H1 (cell line): ENCODE data around the gene CPT2. TPM values are rescaled to one million over a fixed set of nuclear protein-coding genes. Genes with fewer than 3 reads are reported as not detected.
"Not testable (repeated sequence)": the region's sequence is repeated elsewhere in the genome, so short reads cannot be mapped to it uniquely, and the experiment has no call there.

Experiments used
- CTCF ChIA-PET: fragments of 300-600 bp; sonication (Branson Sonifier 250); formaldehyde crosslinking; loops from one replicate; lab custom pipeline; 2021; ENCODE audit not compliant: partially characterized antibody; lab: Charles Lee
- POLR2A ChIA-PET: fragments of 300-600 bp; sonication (Branson Sonifier 250); formaldehyde crosslinking; loops from one replicate; lab custom pipeline; 2021; ENCODE audit warnings: inconsistent platforms; ENCODE audit not compliant: partially characterized antibody; lab: Charles Lee
- DNase-seq, 2 experiments: peaks; one replicate each; pipeline versions ENCODE4 v3.0.0 to v3.0.0-alpha.2; 2010 to 2022; ENCODE audit warnings: low spot score in 2 of 2, low read depth in 1 of 2, mixed read lengths in 1 of 2
- FAIRE-seq: peaks from 2 replicates; lab custom pipeline; 2011; peaks lifted over from hg19 to GRCh38; lab: Jason Lieb, UNC
- H2AFZ ChIP-seq: 2 replicates; pipeline ENCODE4 v1.8.1; 2012; ENCODE audit warnings: low read length, inconsistent platforms
- H2AK5ac ChIP-seq: 2 replicates; pipeline ENCODE4 v1.6.1; 2013; ENCODE audit warnings: low read depth, low read length
- H2BK120ac ChIP-seq: replicated peaks from 2 replicates; pipeline ENCODE3; 2013; ENCODE audit warnings: low read depth, low read length, inconsistent platforms
- H2BK12ac ChIP-seq: 2 replicates; pipeline ENCODE4 v1.6.1; 2013; ENCODE audit warnings: low read depth, low read length
- H2BK15ac ChIP-seq: 2 replicates; pipeline ENCODE4 v1.6.1; 2013; ENCODE audit warnings: low read length
- H2BK20ac ChIP-seq: 2 replicates; pipeline ENCODE4 v1.6.1; 2013; ENCODE audit warnings: low read length
- H2BK5ac ChIP-seq: 2 replicates; pipeline ENCODE4 v1.6.1; 2013; ENCODE audit warnings: low read depth, low read length
- H3K14ac ChIP-seq: 2 replicates; pipeline ENCODE4 v1.6.1; 2013; ENCODE audit warnings: inconsistent platforms; ENCODE audit not compliant: insufficient read length
- H3K18ac ChIP-seq: 2 replicates; pipeline ENCODE4 v1.6.1; 2013; ENCODE audit warnings: low read length; ENCODE audit errors: extremely low read depth
- H3K23ac ChIP-seq: 2 replicates; pipeline ENCODE4 v1.6.1; 2013; ENCODE audit warnings: inconsistent platforms; ENCODE audit not compliant: insufficient read length
- H3K23me2 ChIP-seq: 2 replicates; pipeline ENCODE4 v1.6.1; 2013; ENCODE audit warnings: low read depth, low read length
- H3K27ac ChIP-seq: 2 replicates; pipeline ENCODE4 v1.6.1; 2011; ENCODE audit warnings: low read depth, low read length, inconsistent platforms
- H3K27me3 ChIP-seq, 4 experiments: replicated peaks in 1 of 4; 1 replicate in 1 of 4; 2 replicates in 3 of 4; pipeline versions ENCODE4 v1.6.1 to v1.8.1; 2011 to 2013; ENCODE audit warnings: low read length in 3 of 4, mild to moderate bottlenecking in 3 of 4, inconsistent platforms in 2 of 4, mixed read lengths in 2 of 4, moderate library complexity in 1 of 4; ENCODE audit not compliant: control insufficient read depth in 3 of 4, insufficient read depth in 3 of 4; ENCODE audit errors: extremely low read depth in 1 of 4
- H3K36me3 ChIP-seq, 4 experiments: 2 replicates each; pipeline versions ENCODE4 v1.6.1 to v1.8.1; 2011 to 2013; ENCODE audit warnings: mild to moderate bottlenecking in 4 of 4, low read length in 3 of 4, moderate library complexity in 2 of 4, control low read depth in 1 of 4, inconsistent platforms in 1 of 4; ENCODE audit not compliant: insufficient read depth in 4 of 4, control insufficient read depth in 2 of 4
- H3K4ac ChIP-seq: replicated peaks from 2 replicates; pipeline ENCODE3; 2013; ENCODE audit warnings: low read length, low read depth, mixed read lengths, inconsistent platforms; ENCODE audit not compliant: insufficient read length
- H3K4me1 ChIP-seq, 4 experiments: replicated peaks in 1 of 4; 1 replicate in 1 of 4; 2 replicates in 3 of 4; pipeline versions ENCODE4 v1.6.1 to v1.8.1; 2011 to 2013; ENCODE audit warnings: low read length in 3 of 4, inconsistent platforms in 2 of 4, mixed read lengths in 1 of 4; ENCODE audit not compliant: insufficient read depth in 4 of 4, control insufficient read depth in 3 of 4
- H3K4me2 ChIP-seq, 2 experiments: 2 replicates each; pipeline versions ENCODE4 v1.6.1 to v1.8.1; 2011 to 2013; ENCODE audit warnings: low read depth in 2 of 2, low read length in 2 of 2, control low read depth in 1 of 2, inconsistent platforms in 1 of 2, mild to moderate bottlenecking in 1 of 2; ENCODE audit not compliant: insufficient read depth in 1 of 2
- H3K4me3 ChIP-seq, 4 experiments: fragments of 200-600, 300-600 bp in 1 of 4; sonication (generic), shearing (Covaris generic), sonication (Bioruptor Twin) in 1 of 4; 2 replicates each; pipeline versions ENCODE4 v1.5.1 to v1.8.1; 2011 to 2016; ENCODE audit warnings: low read length in 4 of 4, low read depth in 3 of 4, control low read depth in 2 of 4, inconsistent platforms in 2 of 4, mild to moderate bottlenecking in 2 of 4, mixed read lengths in 1 of 4, moderate library complexity in 1 of 4; ENCODE audit not compliant: insufficient read depth in 2 of 4; ENCODE audit errors: extremely low read depth in 1 of 4
- H3K56ac ChIP-seq: replicated peaks from 2 replicates; pipeline ENCODE3; 2013; ENCODE audit warnings: low read depth, mild to moderate bottlenecking, mixed read lengths, low read length, inconsistent platforms; ENCODE audit not compliant: insufficient read length
- H3K79me1 ChIP-seq: 2 replicates; pipeline ENCODE4 v1.6.1; 2013; ENCODE audit warnings: low read depth, low read length, control low read depth
- H3K79me2 ChIP-seq, 2 experiments: 2 replicates each; pipeline versions ENCODE4 v1.6.1 to v1.8.1; 2012 to 2013; ENCODE audit warnings: low read length in 2 of 2, mild to moderate bottlenecking in 2 of 2, inconsistent platforms in 1 of 2; ENCODE audit not compliant: insufficient read depth in 2 of 2, control insufficient read depth in 1 of 2
- H3K9ac ChIP-seq, 4 experiments: replicated peaks in 1 of 4; 1 replicate in 1 of 4; 2 replicates in 3 of 4; pipeline versions ENCODE4 v1.6.1 to v1.8.1; 2011 to 2013; ENCODE audit warnings: low read depth in 3 of 4, low read length in 3 of 4, control low read depth in 2 of 4, mild to moderate bottlenecking in 2 of 4, moderate library complexity in 2 of 4, inconsistent platforms in 1 of 4; ENCODE audit errors: extremely low read depth in 1 of 4
- H3K9me3 ChIP-seq, 2 experiments: 2 replicates each; pipeline versions ENCODE4 v1.6.1 to v1.8.1; 2012 to 2013; ENCODE audit warnings: mild to moderate bottlenecking in 2 of 2, moderate library complexity in 2 of 2, control low read depth in 1 of 2, inconsistent platforms in 1 of 2, low read depth in 1 of 2, low read length in 1 of 2, mixed read lengths in 1 of 2; ENCODE audit not compliant: insufficient read depth in 2 of 2
- H4K20me1 ChIP-seq, 2 experiments: replicated peaks in 1 of 2; 2 replicates each; pipeline versions ENCODE3 to v1.8.1; 2011 to 2013; ENCODE audit warnings: inconsistent platforms in 2 of 2, low read length in 2 of 2, mild to moderate bottlenecking in 1 of 2; ENCODE audit not compliant: insufficient read depth in 2 of 2, control insufficient read depth in 1 of 2
- H4K5ac ChIP-seq: 2 replicates; pipeline ENCODE4 v1.6.1; 2013; ENCODE audit warnings: low read length, low read depth, mixed read lengths, inconsistent platforms; ENCODE audit not compliant: insufficient read length
- H4K8ac ChIP-seq: 2 replicates; pipeline ENCODE4 v1.8.0; 2013; ENCODE audit warnings: mild to moderate bottlenecking, moderate library complexity, low read length, inconsistent platforms; ENCODE audit not compliant: insufficient read depth; ENCODE audit errors: extremely low read depth
- H4K91ac ChIP-seq: replicated peaks from 2 replicates; pipeline ENCODE3; 2013; ENCODE audit warnings: low read length, mixed read lengths, inconsistent platforms; ENCODE audit not compliant: insufficient read length
- CTBP2 ChIP-seq: IDR thresholded peaks from 2 replicates; pipeline ENCODE4 v1.7.0; 2011; ENCODE audit warnings: borderline replicate concordance, mild to moderate bottlenecking, moderate library complexity, mixed read lengths, low read length; ENCODE audit not compliant: insufficient read depth, insufficient read length
- NRF1 ChIP-seq: IDR thresholded peaks from 2 replicates; pipeline ENCODE4 v1.6.1; 2011; ENCODE audit warnings: mild to moderate bottlenecking, low read depth, low read length, improper control_type of control experiment
- WGBS, 2 experiments: shearing (Covaris generic) in 1 of 2; methylation state at CpG; one replicate each; pipeline versions ENCODE4 v1.1.6 to v1.1.7; 2013 to 2015; ENCODE audit warnings: low lambda C conversion rate in 2 of 2, mixed read lengths in 2 of 2, inconsistent platforms in 1 of 2, low coverage in 1 of 2, missing lambda C conversion rate in 1 of 2; ENCODE audit not compliant: insufficient replicate concordance in 2 of 2, insufficient coverage in 1 of 2, insufficient read length in 1 of 2; ENCODE audit errors: extremely low coverage in 1 of 2, missing lambda C conversion rate in 1 of 2; 5-methylcytosine and 5-hydroxymethylcytosine counted together
- polyA plus RNA-seq, 7 experiments: library from polyadenylated mRNA; depleted of rRNA in 3 of 7; stranded (reverse) in 5 of 7; unstranded in 2 of 7; fragments of >200 nt in 5 of 7; fragments of 200-250 nt in 2 of 7; gene quantifications; 1 replicate in 5 of 7; 2 replicates in 1 of 7; 4 replicates in 1 of 7; pipeline versions ENCODE4 v1.2.1 to v1.2.3, GENCODE V29; 2011 to 2013; ENCODE audit warnings: missing spikeins in 2 of 7, mixed read lengths in 2 of 7
- total RNA-seq: library from RNA; stranded (reverse); fragmentation: NEBNext Ultra II Directional; extraction: Animal tissue kit (Norgen Biotek cat#: 25700); gene quantifications from 2 replicates; pipeline ENCODE4 v1.2.1, GENCODE V29; 2021

Gene CPT2
- total and polyA plus RNA-seq, 2 of the 8 experiments (the other 6 are each of a cell fraction or from before 2014, with no cell fraction given), result 23.9 to 25.5 TPM

DNA sequence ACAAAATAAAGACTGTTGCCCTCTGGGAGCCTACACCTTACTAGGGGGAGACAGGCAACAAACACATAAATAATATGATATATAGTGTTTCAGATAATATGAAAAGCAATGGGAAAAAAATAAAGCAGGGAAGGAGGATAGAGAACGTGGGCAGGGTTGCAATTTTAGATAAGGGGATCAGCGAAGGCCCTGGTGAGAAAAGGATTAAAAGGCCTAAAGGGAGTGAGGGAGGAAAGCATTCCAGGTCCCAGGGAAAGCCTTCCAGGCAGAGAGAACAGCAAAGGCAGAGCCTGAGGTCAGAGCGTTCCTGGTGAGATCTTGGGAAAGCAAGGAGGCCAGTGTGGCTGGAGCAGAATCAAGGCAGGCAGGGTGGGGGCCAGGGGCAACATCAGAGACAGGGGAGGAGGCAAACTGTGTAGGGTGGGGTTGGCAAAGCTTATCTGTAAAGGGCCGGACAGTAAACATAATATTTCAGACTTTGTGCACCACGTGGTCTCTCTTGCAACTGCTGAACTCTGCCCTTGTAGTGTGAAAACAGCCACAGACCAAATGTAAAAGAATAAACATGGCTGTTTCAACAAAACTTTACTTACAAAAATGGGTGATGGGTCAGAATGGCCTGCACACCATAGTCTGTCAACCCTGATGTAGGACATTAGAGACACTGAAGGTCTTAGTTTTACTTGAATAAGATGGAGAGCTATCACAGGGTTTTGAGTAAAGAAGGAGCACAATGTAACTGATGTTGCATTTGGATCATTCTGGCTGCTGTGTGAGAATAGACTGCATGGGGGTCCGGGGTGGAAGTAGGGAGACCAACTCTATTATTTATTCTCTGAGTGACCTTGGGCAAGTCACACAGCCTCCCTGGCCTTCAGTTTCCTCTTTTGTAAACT is 13.3 kb upstream of the CPT2 start (continued):
- TF ChIP-seq CTBP2, result no peak
- no peak for TF ChIP-seq NRF1

DNA sequence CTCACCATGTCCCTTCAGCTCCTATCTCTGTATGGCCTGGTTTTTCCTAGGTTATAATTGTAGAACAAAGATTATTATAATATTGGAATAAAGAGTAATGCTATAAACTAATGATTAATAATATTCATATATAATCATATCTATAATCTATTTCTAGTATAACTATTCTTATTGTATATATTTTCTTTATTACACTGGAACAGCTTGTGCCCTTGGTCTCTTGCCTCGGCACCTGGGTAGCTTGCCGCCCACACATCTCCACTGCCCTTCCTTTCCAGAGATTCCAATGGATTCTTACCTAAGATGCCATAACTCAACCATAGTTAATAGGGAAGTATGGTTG is 10.7 kb upstream of the CPT2 start:
- CTCF ChIA-PET, result interaction anchor here (0.7 to 4.3 kb wide), 34 partner anchors 11 to 651 kb away, joined by 3 to 51 read pairs (median 4); partner anchors contain the start of gene CPT2
- H4K8ac ChIP-seq, result not testable (repeated sequence)

More for the DNA sequence above, 10.7 kb upstream of the CPT2 start:
- H3K27ac ChIP-seq, H2AFZ ChIP-seq, H3K4ac ChIP-seq, H4K5ac ChIP-seq, H3K4me2 ChIP-seq, H3K56ac ChIP-seq, FAIRE-seq, H3K36me3 ChIP-seq, H3K14ac ChIP-seq, H4K20me1 ChIP-seq, DNase-seq, H3K9me3 ChIP-seq, H3K4me3 ChIP-seq, H3K23ac ChIP-seq, H2AK5ac ChIP-seq, H2BK5ac ChIP-seq, H4K91ac ChIP-seq, H2BK15ac ChIP-seq, H3K18ac ChIP-seq, H2BK20ac ChIP-seq, H3K79me1 ChIP-seq, H3K9ac ChIP-seq, H3K79me2 ChIP-seq, H3K23me2 ChIP-seq, H3K27me3 ChIP-seq, H2BK12ac ChIP-seq, H2BK120ac ChIP-seq, H3K4me1 ChIP-seq: not testable (repeated sequence)
- 82% methylated on average over 2 of the region's 2 CpGs; no CpG with 5 or more reads in 1 of the 2 experiments for WGBS, 2 experiments
- POLR2A ChIA-PET, result interaction anchor here (1.4 kb wide), 1 partner anchor 66 kb away, joined by 3 read pairs; no protein-coding TSS in a partner anchor
